HG02884 (cell line): ENCODE results near the gene PLEKHA8.

ENCODE experiments used
- ATAC-seq: cut with Tn5 transposase; IDR thresholded peaks from one replicate; pipeline ENCODE4 v1.9.1; 2021; ENCODE audit warnings: mild to moderate bottlenecking, moderate library complexity; ENCODE audit not compliant: unreplicated experiment

Gene PLEKHA8

GRCh38 chr7:30020535-30020934, 7.7 kb upstream of the PLEKHA8 start:
- no peak for ATAC-seq

DNA sequence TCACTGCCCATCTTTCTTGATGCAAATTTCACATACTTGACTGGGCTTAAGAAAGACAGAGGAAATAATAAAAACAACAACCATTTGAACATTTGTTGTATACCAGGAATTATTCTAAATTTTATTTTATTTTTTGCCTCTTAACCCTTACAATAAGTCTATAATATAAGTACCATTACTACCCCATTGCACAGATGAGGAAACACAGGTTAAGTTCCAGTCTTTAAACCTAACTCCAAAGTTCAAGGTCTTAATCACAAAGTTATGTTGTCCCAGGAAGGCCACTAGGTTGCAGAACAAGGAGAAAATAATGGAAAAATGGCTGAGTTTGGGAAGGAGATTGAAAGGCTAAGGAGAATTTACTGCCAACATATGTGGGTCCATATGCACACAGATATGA, 5.2 kb upstream of the PLEKHA8 start:
- ATAC-seq = no peak

DNA sequence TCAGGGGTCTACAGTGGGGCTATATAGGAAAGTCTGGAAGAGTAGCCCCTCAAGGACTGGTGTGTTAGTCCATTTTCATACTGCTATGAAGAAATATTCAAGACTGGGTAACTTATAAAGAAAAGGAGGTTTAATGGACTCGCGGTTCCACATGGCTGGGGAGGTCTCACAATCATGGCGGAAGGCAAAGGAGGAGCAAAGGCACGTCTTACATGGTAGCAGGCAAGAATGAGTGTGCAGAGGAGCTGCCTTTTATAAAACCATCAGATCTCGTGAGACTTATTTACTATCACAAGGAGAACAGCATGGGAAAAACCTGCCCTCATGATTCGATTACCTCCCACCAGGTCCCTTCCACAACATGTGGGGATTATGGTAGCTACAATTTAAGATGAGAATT, 4.7 kb upstream of the PLEKHA8 start:
- ATAC-seq = no peak

DNA sequence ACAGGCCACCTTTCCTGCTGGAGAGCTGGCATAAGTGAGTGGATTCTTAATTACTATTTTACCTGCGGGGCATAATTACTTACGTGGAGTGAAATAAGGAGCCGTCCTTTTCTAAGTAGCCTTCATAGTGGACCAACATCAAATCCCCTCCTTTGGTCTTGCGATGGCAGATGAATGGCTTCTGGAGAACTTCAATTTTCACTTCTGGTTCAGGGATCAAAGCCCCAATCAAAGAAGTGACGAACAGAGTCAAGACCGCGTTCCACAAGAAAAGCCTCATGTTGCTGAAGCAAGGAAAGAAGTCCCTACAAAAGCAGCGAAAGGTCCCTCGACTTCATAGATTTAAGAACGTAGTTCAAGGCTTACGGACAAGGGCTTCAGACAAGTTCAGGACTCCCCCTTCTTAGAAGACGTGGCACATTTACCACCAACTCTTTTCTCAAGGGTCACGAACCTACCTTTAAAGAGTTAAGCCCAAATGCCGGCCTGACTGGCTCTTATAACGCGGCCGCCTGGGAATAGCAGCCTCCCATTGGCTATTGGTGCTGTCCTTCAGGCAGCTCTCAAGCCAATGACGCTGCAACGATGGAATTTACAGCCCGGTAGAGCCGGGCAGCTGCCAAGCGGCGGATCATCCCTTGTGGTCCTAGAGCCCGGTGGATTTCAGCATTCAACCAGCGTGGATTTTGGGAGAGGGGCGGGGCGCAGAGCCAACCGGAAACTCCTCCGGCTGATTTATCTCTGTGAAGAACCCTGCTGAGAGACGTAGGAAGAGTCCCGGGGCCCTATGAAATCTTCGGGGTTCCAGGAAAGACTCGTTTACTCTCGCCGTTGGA, 1.8 kb upstream of the PLEKHA8 start, which contains the start of gene FKBP14:
TSS of gene FKBP14 (minus strand) at position 474 of the 836 bp plus-strand sequence. CDS start at position 280, 194 bp downstream.
- peak; percentile 72 for ATAC-seq

GRCh38 chr7:30027065-30027456, 1.2 kb upstream of the PLEKHA8 start:
- no peak for ATAC-seq

- peak; percentile 0 for ATAC-seq
Observed at GRCh38 chr7:30027740-30028215, 434 bp upstream of the PLEKHA8 start.

GRCh38 chr7:30028749-30029635, 780 bp downstream of the PLEKHA8 start:
- ATAC-seq = peak; percentile 20

DNA sequence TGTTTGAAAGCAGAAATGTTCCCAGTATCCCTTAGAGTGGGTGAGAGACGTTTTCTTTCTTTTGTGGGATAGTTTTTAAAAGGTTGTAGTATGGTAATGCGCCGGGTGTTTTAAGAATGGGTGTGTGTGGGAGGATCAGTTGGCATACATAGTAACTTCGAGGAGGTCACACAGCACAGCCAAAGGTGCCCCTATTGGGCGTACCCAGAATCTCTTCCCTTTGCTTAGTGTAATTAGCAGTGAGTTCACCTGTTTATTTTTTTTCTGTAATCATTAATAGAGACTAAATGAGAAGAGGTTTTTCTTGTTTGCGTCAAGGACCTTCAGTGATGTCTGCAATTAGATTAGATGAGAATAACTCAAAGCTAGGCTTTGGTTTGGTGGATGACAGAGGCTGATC, 1.5 kb downstream of the PLEKHA8 start:
- ATAC-seq = no peak

- ATAC-seq = no peak
Observed at GRCh38 chr7:30032310-30033125, 4.3 kb downstream of the PLEKHA8 start.

DNA sequence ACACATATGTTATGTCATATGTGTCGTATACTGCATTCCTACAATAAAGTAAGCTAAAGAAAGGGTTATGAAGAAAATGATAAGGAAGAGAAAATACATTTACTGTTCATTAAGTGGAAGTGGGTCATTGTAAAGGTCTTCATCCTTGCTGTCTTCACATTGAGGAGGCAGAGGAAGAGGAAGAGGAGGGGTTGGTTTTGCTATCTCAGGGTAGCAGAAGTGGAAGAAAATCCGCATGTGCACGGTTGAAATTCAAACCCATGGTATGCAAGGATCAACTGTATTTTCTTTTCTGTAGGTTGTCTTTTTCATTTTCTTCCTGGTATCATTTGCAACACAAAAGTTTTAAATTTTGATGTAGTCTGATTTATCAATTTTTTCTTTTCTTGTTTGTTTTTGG, 6.3 kb downstream of the PLEKHA8 start:
- no peak for ATAC-seq

DNA sequence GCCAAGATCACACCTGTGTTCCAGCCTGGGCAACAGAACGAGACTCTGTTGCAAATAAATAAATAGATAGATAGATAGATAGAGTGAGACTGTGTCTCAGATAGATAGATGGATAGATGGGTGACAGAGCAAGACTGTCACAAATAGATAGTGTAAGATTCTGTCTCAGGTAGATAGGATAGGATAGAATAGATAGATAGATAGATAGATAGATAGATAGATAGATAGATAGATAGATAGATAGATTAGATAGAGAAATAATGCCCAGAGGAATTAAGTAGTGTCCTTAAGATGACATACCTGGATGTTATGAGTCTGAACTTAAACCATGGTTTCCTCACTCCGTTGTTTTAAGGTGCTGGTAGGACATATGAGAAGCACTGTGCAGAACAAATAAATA, 8.0 kb downstream of the PLEKHA8 start:
- no peak for ATAC-seq

- ATAC-seq = no peak
Observed at GRCh38 chr7:30038196-30038980, 10.2 kb downstream of the PLEKHA8 start.

DNA sequence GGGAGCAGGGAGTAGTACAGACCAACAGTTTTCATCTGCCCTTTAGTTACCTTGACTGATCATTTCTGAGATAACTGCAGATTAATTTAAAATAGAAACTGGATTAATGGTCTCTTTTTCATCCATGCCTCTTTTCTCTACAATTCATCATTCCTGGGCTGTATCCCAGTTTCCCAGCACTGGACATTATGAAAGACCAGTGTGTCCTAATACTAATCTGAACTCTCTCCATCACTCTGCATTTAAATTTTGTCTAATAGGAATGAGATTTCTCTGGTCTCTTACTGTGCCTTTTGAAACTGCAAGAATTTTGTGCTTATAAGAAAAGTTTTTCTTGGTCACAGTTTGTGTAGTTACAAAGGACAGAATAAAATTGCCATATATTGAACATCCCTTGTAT, 12.7 kb downstream of the PLEKHA8 start:
- no peak for ATAC-seq

GRCh38 chr7:30041526-30042269, 13.5 kb downstream of the PLEKHA8 start:
- ATAC-seq = no peak

GRCh38 chr7:30046127-30046770, 18.0 kb downstream of the PLEKHA8 start:
- no peak for ATAC-seq

DNA sequence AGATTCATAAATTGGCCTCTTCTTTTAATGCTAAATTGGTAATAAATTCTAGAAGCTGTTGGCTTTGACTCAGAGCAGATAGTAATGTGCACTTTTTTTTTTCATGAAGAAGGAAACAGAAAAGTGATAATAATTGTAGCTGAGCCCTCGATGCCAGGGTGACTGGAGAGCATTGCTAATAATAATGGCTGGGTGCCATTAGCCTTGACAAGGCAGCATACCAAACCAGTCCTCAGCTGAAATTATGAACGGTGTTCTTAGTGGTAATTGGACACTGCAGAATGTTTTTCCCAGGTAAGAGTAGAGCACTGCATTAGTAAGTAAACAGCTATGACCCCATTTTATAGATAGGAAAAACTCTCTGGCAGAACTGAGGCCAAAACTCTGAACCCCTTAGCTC, 18.9 kb downstream of the PLEKHA8 start:
- no peak for ATAC-seq

DNA sequence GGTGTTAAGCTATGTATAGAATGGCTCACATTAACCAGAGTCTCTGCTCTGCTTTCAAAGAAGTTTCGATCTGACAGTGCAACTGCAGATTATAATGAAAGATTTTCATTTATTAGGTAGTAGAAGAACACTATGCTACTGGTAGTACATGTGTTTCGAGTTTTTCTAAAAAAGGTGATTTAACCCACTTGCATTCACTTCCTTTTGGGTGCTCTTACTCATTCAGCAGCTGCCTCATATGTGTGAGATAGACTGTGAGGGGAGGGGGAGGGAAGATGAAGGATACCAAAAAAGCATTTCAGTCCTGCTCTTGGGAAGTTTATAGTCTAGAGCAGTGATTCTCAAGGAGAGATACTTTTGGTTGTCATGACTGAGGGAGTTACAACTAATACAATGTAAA, 20.4 kb downstream of the PLEKHA8 start:
- ATAC-seq = no peak

DNA sequence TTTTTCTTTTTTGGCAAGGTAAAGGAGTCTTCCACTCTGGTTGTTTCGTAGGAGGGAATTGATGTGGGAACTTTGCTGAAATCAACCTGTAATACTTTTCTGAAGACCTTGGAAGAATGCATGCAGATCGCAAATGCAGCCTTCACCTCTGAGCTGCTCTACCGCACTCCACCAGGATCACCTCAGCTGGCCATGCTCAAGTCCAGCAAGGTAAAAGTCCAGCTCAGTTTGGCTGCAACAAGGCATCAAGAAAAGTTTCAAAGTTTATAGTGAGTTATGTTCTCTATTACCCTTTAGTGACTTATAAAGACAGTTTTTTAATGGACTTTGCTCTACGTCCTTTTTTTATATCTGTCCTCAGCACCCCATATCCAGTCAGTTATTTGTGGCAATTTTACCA, 21.0 kb downstream of the PLEKHA8 start:
- ATAC-seq = no peak

GRCh38 chr7:30053068-30053467, 24.9 kb downstream of the PLEKHA8 start:
- no peak for ATAC-seq
